Activated CD8-positive, alpha-beta memory T cell treated with anti-CD3 and anti-CD28 coated beads for 4 hours (primary cell): ENCODE data around the gene RNF223.
"Not testable (repeated sequence)": the region's sequence is repeated elsewhere in the genome, so short reads cannot be mapped to it uniquely, and the experiment has no call there.

Source experiments
- DNase-seq, 2 donors: peaks; one replicate each; pipeline ENCODE4 v3.0.0-alpha.2; 2020; ENCODE audit warnings: low read depth in 2 of 2

RNF223 gene

GRCh38 chr1:1060281-1061000 lies 13.7 kb downstream of the RNF223 start:
- DNase-seq, result no peak

- peak; percentile 82 to 87 for DNase-seq
Measured at GRCh38 chr1:1059494-1060280, 14.4 kb downstream of the RNF223 start.

GRCh38 chr1:1058921-1059493 lies 15.1 kb downstream of the RNF223 start:
- DNase-seq, result no peak

DNA sequence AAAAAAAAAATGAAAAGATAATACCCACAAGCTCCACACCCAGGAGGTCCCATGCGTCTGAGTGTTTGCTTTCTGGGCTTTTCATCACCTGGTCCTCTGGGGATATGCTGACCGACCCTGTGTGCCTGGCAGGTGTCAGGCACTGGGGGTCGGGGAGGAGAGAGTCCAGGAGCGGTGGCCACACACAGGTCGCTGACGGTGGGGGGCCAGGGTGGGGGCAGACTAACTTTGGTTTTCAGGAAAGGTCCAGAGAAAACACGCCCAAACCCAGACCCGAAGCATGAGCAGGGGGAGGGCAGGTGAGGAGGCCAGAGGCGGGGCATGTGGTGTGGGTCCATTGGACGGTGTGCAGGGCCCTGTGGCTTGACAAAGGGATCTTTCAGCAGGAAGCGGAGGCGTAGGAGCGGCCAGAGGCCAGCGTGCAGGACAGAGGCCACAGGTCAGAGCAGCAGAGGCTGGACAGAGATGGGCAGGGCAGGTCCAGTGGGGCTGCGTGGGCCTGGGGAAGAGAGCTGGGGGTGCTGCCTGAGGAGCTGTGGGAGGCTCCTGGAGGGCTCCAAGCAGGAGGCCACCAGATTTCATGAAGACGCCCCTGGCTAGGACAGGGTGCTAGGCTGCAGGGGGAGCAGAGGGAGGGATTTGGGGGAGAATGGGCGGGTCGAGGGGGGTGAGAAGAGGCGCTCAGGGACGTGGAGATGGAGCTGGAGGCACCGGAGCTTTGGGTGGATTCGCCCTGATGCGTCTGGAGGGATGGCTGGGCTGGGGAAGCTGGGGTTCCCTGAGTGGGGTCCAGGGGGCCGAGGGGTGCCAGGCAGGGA lies 15.8 kb downstream of the RNF223 start:
- DNase-seq, result no peak

GRCh38 chr1:1057769-1058087 lies 16.4 kb downstream of the RNF223 start:
- DNase-seq, result not testable (repeated sequence)

DNA sequence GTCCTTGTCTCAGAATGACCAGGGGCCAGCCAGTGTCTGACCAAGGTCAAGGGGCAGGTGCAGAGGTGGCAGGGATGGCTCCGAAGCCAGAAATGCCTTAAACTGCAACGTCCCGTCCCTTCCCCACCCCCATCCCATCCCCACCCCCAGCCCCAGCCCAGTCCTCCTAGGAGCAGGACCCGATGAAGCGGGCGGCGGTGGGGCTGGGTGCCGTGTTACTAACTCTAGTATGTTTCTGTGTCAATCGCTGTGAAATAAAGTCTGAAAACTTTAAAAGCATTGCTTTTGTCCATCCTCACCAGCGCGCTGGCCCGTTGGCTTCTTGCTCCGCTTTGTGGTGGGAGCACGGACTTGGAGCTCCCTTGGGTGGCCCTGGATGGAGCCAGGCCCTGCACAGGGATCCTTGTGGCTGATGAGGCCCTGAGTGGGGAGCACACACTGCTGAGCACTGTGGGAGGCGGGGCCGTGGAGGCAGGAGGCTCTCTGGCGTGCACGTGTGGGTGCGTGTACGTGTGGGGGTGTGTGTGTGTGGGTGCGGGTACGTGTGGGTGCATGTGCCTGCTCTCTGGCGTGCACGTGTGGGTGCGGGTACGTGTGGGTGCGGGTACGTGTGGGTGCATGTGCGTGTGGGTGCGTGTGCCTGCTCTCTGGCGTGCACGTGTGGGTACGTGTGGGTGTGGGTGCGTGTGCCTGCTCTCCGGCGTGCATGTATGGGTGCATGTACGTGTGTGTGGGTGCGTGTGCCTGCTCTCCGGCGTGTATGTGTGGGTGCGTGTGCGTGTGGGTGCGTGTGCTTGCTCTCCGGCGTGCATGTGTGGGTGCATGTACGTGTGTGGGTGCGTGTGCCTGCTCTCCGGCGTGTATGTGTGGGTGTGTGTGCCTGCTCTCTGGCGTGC lies 18.0 kb downstream of the RNF223 start:
- no peak for DNase-seq

DNA sequence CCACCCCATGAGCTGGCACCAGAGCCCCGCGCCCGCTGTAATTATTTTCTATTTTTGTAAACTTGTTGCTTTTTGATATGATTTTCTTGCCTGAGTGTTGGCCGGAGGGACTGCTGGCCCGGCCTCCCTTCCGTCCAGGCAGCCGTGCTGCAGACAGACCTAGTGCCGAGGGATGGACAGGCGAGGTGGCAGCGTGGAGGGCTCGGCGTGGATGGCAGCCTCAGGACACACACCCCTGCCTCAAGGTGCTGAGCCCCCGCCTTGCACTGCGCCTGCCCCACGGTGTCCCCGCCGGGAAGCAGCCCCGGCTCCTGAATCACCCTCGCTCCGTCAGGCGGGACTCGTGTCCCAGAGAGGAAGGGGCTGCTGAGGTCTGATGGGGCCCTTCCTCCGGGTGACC lies 19.1 kb downstream of the RNF223 start:
- no peak for DNase-seq

DNA sequence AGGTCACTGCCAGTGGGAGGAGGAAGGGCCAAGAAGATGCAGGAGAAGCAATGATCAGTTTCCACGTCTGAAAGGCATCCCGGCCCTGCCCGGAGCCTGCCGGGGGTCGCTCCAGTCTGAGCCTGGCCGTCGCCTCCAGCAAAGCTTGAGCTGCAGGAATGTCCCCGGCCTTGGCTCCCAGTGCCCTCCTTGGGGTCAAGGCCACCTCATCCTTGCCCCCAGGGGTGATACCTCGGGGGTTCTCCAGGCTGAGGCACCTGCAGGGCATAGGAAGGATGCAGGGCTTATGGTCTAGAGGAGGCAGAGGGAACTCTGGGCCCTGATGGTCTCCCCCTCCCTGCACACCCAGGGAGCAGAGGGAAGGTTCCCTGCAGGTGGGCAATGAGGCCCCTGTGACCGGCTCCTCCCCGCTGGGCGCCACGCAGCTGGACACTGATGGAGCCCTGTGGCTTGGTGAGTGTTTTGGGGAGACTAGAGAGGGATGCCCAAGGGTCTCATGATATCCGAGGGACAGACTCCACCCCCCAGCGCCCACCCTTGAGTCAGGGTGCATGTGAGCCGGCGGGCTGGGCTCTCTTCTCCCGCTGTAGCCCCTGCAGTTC lies 19.9 kb downstream of the RNF223 start:
- DNase-seq, result no peak

DNA sequence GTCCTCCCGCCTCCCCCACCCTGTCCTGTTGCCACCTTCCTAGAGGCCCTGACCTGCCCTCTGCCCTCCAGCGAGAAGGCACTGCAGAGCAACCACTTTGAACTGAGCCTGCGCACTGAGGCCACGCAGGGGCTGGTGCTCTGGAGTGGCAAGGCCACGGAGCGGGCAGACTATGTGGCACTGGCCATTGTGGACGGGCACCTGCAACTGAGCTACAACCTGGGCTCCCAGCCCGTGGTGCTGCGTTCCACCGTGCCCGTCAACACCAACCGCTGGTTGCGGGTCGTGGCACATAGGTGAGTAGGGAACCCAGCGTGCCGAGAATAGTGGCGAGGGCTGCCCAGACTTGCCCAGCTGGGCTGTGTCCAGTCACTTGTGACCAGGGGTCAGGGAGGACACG lies 20.4 kb downstream of the RNF223 start:
- no peak for DNase-seq

DNA sequence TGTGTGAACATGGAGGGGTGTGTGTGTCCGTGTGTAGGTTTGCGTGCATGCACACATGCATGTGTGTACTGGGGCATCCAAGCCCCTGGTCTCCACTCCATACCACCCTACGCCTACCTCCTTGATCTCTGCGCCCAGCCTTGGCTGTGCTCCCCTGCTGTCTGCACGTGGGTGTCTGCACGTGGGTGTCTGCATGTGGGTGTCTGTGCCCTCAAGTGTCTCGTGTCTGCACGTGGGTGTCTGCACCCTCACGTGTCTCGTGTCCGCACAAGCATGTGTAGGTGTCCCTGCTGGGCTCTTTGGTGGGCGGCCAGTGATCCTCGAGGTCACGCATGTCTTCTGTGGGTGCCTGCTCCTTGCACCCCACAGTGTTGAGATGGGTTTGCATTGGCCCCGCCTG lies 21.1 kb downstream of the RNF223 start:
- DNase-seq, result no peak

- no peak for DNase-seq
Measured at GRCh38 chr1:1052003-1052840, 21.9 kb downstream of the RNF223 start.

- DNase-seq, result no peak
Measured at GRCh38 chr1:1051127-1051810, 22.8 kb downstream of the RNF223 start.

DNA sequence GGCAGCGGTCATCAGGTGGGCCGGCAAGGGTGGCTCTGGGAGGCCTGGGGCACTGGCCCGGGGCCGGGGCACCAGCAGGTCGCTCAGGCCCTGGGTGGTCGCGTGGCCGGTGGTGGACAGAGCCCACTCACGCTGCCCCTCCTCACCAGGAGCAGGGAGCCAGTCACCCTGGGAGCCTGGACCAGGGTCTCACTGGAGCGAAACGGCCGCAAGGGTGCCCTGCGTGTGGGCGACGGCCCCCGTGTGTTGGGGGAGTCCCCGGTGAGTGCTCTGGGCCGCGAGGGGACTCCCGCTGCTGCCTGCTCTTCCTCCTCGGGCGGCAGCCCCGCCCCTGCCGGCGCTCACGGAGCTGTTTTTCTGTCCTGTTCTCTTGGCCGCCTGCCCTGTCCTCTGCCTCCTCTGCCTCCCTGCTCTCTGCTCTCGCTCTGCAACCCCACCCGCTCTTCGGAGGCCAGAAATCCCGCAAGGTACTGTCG lies 23.5 kb downstream of the RNF223 start:
- DNase-seq, result no peak

DNA sequence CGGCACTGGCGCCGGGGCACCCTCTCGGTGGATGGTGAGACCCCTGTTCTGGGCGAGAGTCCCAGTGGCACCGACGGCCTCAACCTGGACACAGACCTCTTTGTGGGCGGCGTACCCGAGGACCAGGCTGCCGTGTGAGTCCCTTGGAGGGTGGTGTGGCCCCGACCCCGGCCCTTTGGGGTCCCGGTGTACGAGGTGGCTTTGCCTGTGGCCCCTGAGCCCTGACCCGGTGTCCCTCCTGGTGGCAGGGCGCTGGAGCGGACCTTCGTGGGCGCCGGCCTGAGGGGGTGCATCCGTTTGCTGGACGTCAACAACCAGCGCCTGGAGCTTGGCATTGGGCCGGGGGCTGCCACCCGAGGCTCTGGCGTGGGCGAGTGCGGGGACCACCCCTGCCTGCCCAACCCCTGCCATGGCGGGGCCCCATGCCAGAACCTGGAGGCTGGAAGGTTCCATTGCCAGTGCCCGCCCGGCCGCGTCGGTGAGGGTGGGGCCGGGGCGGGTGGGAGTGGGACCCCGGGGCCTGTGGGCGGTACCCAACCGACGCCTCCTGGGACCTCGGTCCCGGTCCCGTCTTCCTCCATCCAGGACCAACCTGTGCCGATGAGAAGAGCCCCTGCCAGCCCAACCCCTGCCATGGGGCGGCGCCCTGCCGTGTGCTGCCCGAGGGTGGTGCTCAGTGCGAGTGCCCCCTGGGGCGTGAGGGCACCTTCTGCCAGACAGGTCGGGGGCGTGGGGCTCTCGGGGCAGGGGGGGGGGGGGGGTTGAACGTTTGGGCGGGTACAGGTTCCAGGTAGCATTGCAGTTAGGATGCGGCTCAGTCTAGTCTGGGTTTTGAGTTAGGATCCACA lies 24.6 kb downstream of the RNF223 start:
- no peak for DNase-seq

DNA sequence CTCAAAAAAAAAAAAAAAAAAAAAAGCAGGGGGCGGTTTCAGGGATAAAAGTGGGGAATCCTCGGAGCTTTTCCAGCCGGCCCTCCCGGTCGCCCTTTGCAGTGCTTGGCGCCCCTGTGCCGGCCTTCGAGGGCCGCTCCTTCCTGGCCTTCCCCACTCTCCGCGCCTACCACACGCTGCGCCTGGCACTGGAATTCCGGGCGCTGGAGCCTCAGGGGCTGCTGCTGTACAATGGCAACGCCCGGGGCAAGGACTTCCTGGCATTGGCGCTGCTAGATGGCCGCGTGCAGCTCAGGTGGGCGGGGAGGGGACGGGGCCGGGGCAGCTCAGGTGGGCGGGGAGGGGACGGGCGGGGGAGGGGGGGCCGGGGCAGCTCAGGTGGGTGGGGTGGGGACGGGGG lies 25.3 kb downstream of the RNF223 start:
- DNase-seq, result no peak

DNA sequence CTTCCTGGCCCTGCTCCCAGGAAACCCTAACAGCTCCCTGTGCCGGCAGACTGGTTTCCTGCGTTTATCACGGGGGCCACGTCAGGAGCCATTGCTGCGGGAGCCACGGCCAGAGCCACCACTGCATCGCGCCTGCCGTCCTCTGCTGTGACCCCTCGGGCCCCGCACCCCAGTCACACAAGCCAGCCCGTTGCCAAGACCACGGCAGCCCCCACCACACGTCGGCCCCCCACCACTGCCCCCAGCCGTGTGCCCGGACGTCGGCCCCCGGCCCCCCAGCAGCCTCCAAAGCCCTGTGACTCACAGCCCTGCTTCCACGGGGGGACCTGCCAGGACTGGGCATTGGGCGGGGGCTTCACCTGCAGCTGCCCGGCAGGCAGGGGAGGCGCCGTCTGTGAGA lies 26.1 kb downstream of the RNF223 start:
- no peak for DNase-seq

DNA sequence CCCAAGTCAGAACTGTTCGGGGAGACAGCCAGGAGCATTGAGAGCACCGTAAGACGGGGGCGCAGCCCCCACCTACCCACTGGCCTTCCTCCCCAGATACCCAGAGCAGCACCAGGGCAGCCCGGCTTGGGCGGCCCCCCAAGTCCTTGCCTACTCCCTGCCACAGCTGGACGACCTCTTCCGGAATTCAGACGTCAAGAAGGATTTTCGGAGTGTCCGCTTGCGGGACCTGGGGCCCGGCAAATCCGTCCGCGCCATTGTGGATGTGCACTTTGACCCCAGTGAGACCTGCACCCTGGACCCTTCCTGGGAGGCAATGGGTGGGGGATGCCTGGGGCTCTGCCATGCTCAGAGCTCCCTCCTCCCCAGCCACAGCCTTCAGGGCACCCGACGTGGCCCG lies 26.7 kb downstream of the RNF223 start:
- DNase-seq, result no peak

- DNase-seq, result no peak
Measured at GRCh38 chr1:1046767-1047166, 27.3 kb downstream of the RNF223 start.
